ENCODE measurements around the gene ETV7. TPM values are rescaled to one million over a fixed set of nuclear protein-coding genes. Genes with fewer than 3 reads are reported as not detected.

The ETV7 gene
- total and polyA plus RNA-seq, 2 of the 13 experiments (the other 11 are each of a cell fraction or from before 2014, with no cell fraction given), result not detected

DNA sequence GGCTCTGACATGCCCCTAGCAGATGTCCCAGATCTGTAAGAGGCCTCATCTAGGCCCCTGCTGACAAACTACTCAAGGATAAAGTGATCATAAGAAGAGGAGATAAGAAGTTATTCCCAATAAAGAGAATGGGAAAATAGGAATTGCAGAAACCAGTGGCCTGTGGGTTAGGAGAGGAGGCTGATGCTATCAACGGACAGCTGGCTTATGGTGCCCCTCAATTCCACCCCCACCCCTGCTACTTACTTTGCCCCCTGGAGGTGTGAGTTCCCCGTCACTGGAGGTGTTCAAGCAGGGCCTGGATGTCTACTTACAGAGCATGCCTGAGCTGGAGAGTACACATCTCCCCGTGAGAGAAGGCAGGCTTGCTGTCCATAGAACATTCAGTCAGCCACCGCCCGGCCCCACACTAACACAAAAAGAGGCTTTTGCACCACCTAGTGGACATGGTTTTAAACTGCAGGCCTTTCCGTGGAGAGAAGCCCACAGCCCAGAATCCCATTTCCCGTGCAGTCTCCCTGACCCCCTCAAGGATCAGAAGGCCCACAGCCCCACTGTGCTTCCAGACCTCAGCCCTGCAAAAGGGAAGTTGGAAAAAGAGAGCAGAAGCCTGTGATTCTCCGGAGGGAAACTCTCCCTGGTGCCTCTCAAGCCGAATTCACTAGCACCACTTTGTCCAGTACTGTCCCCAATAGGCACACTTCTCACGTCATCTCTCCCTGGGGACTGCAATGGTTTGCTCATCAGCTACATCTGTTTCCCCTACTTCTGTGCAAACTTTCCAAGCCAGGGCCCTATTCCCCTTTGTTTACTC is 27.0 kb downstream of the ETV7 start (continued):
- TF ChIP-seq SIX1 (CRISPR knock-in tag; IDR thresholded peaks at IDR 0.05; ENCODE audit: borderline replicate concordance), result no peak
- 0 out of 2 replicates have a peak, but pooled peaks have one; percentile 27 for TF ChIP-seq MYC (CRISPR knock-in tag; IDR thresholded peaks at IDR 0.05; ENCODE audit: borderline replicate concordance)
- TF ChIP-seq TFAP4 (IDR thresholded peaks at IDR 0.05; ENCODE audit: borderline replicate concordance, low read depth), result no peak
- TF ChIP-seq CBX2 (IDR thresholded peaks at IDR 0.05; ENCODE audit: low read depth, low read length), result no peak
- TF ChIP-seq CBX2 (CRISPR knock-in tag; IDR thresholded peaks at IDR 0.05; ENCODE audit: low read depth), result no peak
- no peak for TF ChIP-seq ZNF839 (CRISPR knock-in tag; IDR thresholded peaks at IDR 0.05; ENCODE audit: borderline replicate concordance)
- TF ChIP-seq ZFX (CRISPR knock-in tag; IDR thresholded peaks at IDR 0.05; ENCODE audit: low read depth), result peak; percentile 45; the same call in 1 of the 2 replicates
- TF ChIP-seq ARNT (IDR thresholded peaks at IDR 0.05), result no peak
- no peak for TF ChIP-seq MLX (CRISPR knock-in tag; IDR thresholded peaks at IDR 0.05)
- TF ChIP-seq BORCS8-MEF2B (CRISPR knock-in tag; IDR thresholded peaks at IDR 0.05), result peak; percentile 46; the same call in 1 of the 2 replicates
- TF ChIP-seq THAP8 (CRISPR knock-in tag; IDR thresholded peaks at IDR 0.05; ENCODE audit: borderline replicate concordance), result 0 out of 2 replicates have a peak, but pooled peaks have one; percentile 61
- no peak; the same call in 1 of the 2 replicates for TF ChIP-seq ZNF607 (CRISPR knock-in tag; IDR thresholded peaks at IDR 0.05; ENCODE audit: borderline replicate concordance)
- TF ChIP-seq RBM39 (IDR thresholded peaks at IDR 0.05; ENCODE audit: low read depth, low read length, poor library complexity, severe bottlenecking), result no peak
- TF ChIP-seq POLR2G (IDR thresholded peaks at IDR 0.05; ENCODE audit: low read depth, low read length), result no peak
- no peak for TF ChIP-seq KDM1A (CRISPR knock-in tag; IDR thresholded peaks at IDR 0.05)
- no peak for TF ChIP-seq ZNF18 (CRISPR knock-in tag; IDR thresholded peaks at IDR 0.05; ENCODE audit: insufficient replicate concordance)
- no peak for TF ChIP-seq ZNF230 (CRISPR knock-in tag; IDR thresholded peaks at IDR 0.05)
- no peak for TF ChIP-seq ZFP82 (CRISPR knock-in tag; IDR thresholded peaks at IDR 0.05; ENCODE audit: borderline replicate concordance)
- TF ChIP-seq ZBTB7A (CRISPR knock-in tag; IDR thresholded peaks at IDR 0.05), result 0 out of 2 replicates have a peak, but pooled peaks have one; percentile 20
- no peak for TF ChIP-seq NR3C1 (CRISPR knock-in tag; IDR thresholded peaks at IDR 0.05)
- TF ChIP-seq KDM2A (CRISPR knock-in tag; IDR thresholded peaks at IDR 0.05; ENCODE audit: borderline replicate concordance, low read depth), result peak; percentile 48; the same call in 1 of the 2 replicates
- 0 out of 2 replicates have a peak, but pooled peaks have one; percentile 58 for TF ChIP-seq ZNF431 (CRISPR knock-in tag; IDR thresholded peaks at IDR 0.05; ENCODE audit: borderline replicate concordance, low read depth)
